HCT116 (cell line): ENCODE measurements around the gene DDX28. TPM values are rescaled to one million over a fixed set of nuclear protein-coding genes. Genes with fewer than 3 reads are reported as not detected.

Experiments
- ATAC-seq: fragments of 200-7000 bp; cut with Tn5 transposase; 2 replicates; pipeline ENCODE4 v1.9.1; 2020; ENCODE audit warnings: mild to moderate bottlenecking, moderate library complexity
- BruUV-seq: library from RNA; stranded (reverse); fragments of 400-500 nt; replicated peaks from 2 replicates; lab custom pipeline; 2021; lab: Mats Ljungman, UMichigan
- CTCF ChIA-PET: fragments of 300-600 bp; sonication (Branson Sonifier 250); formaldehyde crosslinking; loops from one replicate; lab custom pipeline; 2021; ENCODE audit warnings: antibody characterized with exemption; lab: Charles Lee
- POLR2A ChIA-PET: fragments of 300-600, 350-600 bp; sonication (Branson Sonifier 250); formaldehyde crosslinking; loops from one replicate; lab custom pipeline; 2021; ENCODE audit warnings: antibody characterized with exemption; lab: Charles Lee
- RAD21 ChIA-PET, 2 experiments: fragments of 300-600 bp; sonication (Branson Sonifier 250); formaldehyde crosslinking; loops; one replicate each; lab custom pipeline; 2023; ENCODE audit warnings: low total read pairs in 2 of 2; ENCODE audit not compliant: uncharacterized antibody in 2 of 2, unreplicated experiment in 2 of 2, low non-redundant PET in 1 of 2; lab: Charles Lee
- DNase-seq: peaks from one replicate; pipeline ENCODE4 v3.0.0-alpha.2; 2010; ENCODE audit warnings: low read depth, low spot score
- H2AFZ ChIP-seq: fragments of 200-600 bp; shearing (Covaris generic), sonication (generic); 2 replicates; pipeline ENCODE4 v1.6.1; 2017; ENCODE audit warnings: low read depth, mixed run types, mixed read lengths, antibody characterized with exemption, low read length; ENCODE audit not compliant: poor library complexity, severe bottlenecking
- H3K27ac ChIP-seq: 2 replicates; pipeline ENCODE4 v1.5.1; 2012; ENCODE audit warnings: low read depth, low read length
- H3K27me3 ChIP-seq: fragments of 200-600 bp; sonication (generic); 2 replicates; pipeline ENCODE4 v1.6.1; 2016; ENCODE audit warnings: mixed run types, low read length, mixed read lengths; ENCODE audit not compliant: insufficient read depth
- H3K36me3 ChIP-seq, 2 experiments: fragments of 200-500 bp in 1 of 2; fragments of 200-600 bp in 1 of 2; sonication (Bioruptor generic) in 1 of 2; sonication (generic) in 1 of 2; 2 replicates each; pipeline versions ENCODE4 v1.5.1 to v1.6.1; 2014 to 2016; ENCODE audit warnings: low read length in 2 of 2, inconsistent platforms in 1 of 2, mixed read lengths in 1 of 2, mixed run types in 1 of 2; ENCODE audit not compliant: insufficient read depth in 2 of 2, control insufficient read depth in 1 of 2
- H3K4me1 ChIP-seq, 2 experiments: fragments of 200-600 bp in 1 of 2; sonication (generic) in 1 of 2; 2 replicates each; pipeline versions ENCODE4 v1.5.1 to v1.6.1; 2012 to 2017; ENCODE audit warnings: low read length in 2 of 2, inconsistent platforms in 1 of 2, mild to moderate bottlenecking in 1 of 2, mixed read lengths in 1 of 2, mixed run types in 1 of 2, moderate library complexity in 1 of 2; ENCODE audit not compliant: insufficient read depth in 2 of 2, control insufficient read depth in 1 of 2
- H3K4me2 ChIP-seq: fragments of 200-600 bp; sonication (generic); 2 replicates; pipeline ENCODE4 v1.6.1; 2017; ENCODE audit warnings: mixed run types, low read length, mixed read lengths
- H3K4me3 ChIP-seq, 2 experiments: fragments of 200-600 bp in 1 of 2; sonication (generic) in 1 of 2; replicated peaks in 1 of 2; 2 replicates each; pipeline ENCODE4 v1.5.1; 2011 to 2016; ENCODE audit warnings: low read length in 2 of 2, control low read depth in 1 of 2, low read depth in 1 of 2, mild to moderate bottlenecking in 1 of 2, mixed read lengths in 1 of 2, mixed run types in 1 of 2
- H3K79me2 ChIP-seq: fragments of 200-600 bp; sonication (generic); 2 replicates; pipeline ENCODE4 v1.6.1; 2017; ENCODE audit warnings: mild to moderate bottlenecking, mixed run types, low read length, moderate library complexity, mixed read lengths; ENCODE audit not compliant: insufficient read depth
- H3K9ac ChIP-seq: fragments of 200-600 bp; sonication (generic); 2 replicates; pipeline ENCODE4 v1.6.1; 2016; ENCODE audit warnings: low read length, mixed read lengths
- H3K9me2 ChIP-seq: fragments of 200-600 bp; sonication (generic), shearing (Covaris generic); 2 replicates; pipeline ENCODE4 v1.6.1; 2017; ENCODE audit warnings: mixed run types, mild to moderate bottlenecking, moderate library complexity; ENCODE audit not compliant: insufficient read depth
- H3K9me3 ChIP-seq, 2 experiments: fragments of 200-500 bp in 1 of 2; fragments of 200-600 bp in 1 of 2; sonication (Bioruptor generic) in 1 of 2; sonication (generic) in 1 of 2; 2 replicates each; pipeline ENCODE4 v1.6.1; 2014 to 2017; ENCODE audit warnings: low read length in 2 of 2, mixed read lengths in 2 of 2, inconsistent platforms in 1 of 2, low read depth in 1 of 2, mild to moderate bottlenecking in 1 of 2, mixed run types in 1 of 2, moderate library complexity in 1 of 2; ENCODE audit not compliant: control insufficient read depth in 1 of 2, insufficient read depth in 1 of 2
- H4K20me1 ChIP-seq: fragments of 200-600 bp; sonication (generic), shearing (Covaris generic); 2 replicates; pipeline ENCODE4 v1.6.1; 2017; ENCODE audit warnings: mixed run types, mild to moderate bottlenecking, moderate library complexity; ENCODE audit not compliant: insufficient read depth
- CBX3 ChIP-seq: IDR thresholded peaks from 2 replicates; pipeline ENCODE4 v1.6.1; 2012; ENCODE audit warnings: low read depth
- CTCF ChIP-seq, 3 experiments: fragments of 200-600 bp in 1 of 3; sonication (generic) in 1 of 3; IDR thresholded peaks in 2 of 3; conservative IDR thresholded peaks in 1 of 3; 2 replicates each; pipeline ENCODE4 v1.5.1; 2012 to 2017; ENCODE audit warnings: low read depth in 2 of 3, low read length in 2 of 3, antibody characterized with exemption in 1 of 3, borderline replicate concordance in 1 of 3, control low read depth in 1 of 3, mild to moderate bottlenecking in 1 of 3, mixed read lengths in 1 of 3, mixed run types in 1 of 3, moderate library complexity in 1 of 3; ENCODE audit not compliant: insufficient read depth in 1 of 3
- EGR1 ChIP-seq: IDR thresholded peaks from 2 replicates; pipeline ENCODE4 v1.6.1; 2012; ENCODE audit warnings: low read depth
- FOSL1 ChIP-seq: IDR thresholded peaks from 2 replicates; pipeline ENCODE4 v1.6.1; 2012; ENCODE audit warnings: low read depth
- JUND ChIP-seq: IDR thresholded peaks from 2 replicates; pipeline ENCODE4 v1.6.1; 2012
- POLR2A ChIP-seq: IDR thresholded peaks from 2 replicates; pipeline ENCODE4 v1.7.0; 2011; ENCODE audit warnings: borderline replicate concordance; ENCODE audit not compliant: insufficient read depth, insufficient read length; ENCODE audit errors: extremely low read depth
- POLR2AphosphoS5 ChIP-seq: IDR thresholded peaks from 2 replicates; pipeline ENCODE4 v1.6.1; 2011; ENCODE audit warnings: mild to moderate bottlenecking, low read depth, low read length, moderate library complexity
- SIN3A ChIP-seq: IDR thresholded peaks from 2 replicates; pipeline ENCODE4 v1.6.1; 2012; ENCODE audit warnings: low read depth
- SP1 ChIP-seq: IDR thresholded peaks from 2 replicates; pipeline ENCODE4 v1.6.1; 2012; ENCODE audit warnings: low read depth
- SRF ChIP-seq: IDR thresholded peaks from 2 replicates; pipeline ENCODE4 v1.6.1; 2012; ENCODE audit warnings: low read depth
- YY1 ChIP-seq: IDR thresholded peaks from 2 replicates; pipeline ENCODE4 v1.6.1; 2011; ENCODE audit warnings: low read length, low read depth, moderate library complexity, mild to moderate bottlenecking; ENCODE audit not compliant: insufficient replicate concordance; ENCODE audit errors: extremely low read depth
- ZNF274 ChIP-seq: fragments of 200-500 bp; sonication (Bioruptor generic); IDR thresholded peaks from 2 replicates; pipeline ENCODE4 v1.6.1; 2014; ENCODE audit warnings: mild to moderate bottlenecking, low read depth, low read length, inconsistent platforms
- intact Hi-C: fragments of 100-400 bp; cut with micrococcal nuclease; formaldehyde crosslinking; loops from 2 replicates; pipeline ENCODE4 v1.10.0; 2022
- total RNA-seq: library from RNA; stranded (reverse); gene quantifications from one replicate; pipeline ENCODE4 v1.2.1, GENCODE V29; 2021; ENCODE audit not compliant: unreplicated experiment
- TF ChIP-seq, protein P1 (sequence below): IDR thresholded peaks from 2 replicates; pipeline ENCODE4 v1.6.1; 2011; ENCODE audit warnings: mild to moderate bottlenecking, low read length, moderate library complexity; ENCODE audit not compliant: insufficient replicate concordance; ENCODE audit errors: extremely low read depth
- TF ChIP-seq, protein P2 (sequence below): IDR thresholded peaks from 2 replicates; pipeline ENCODE4 v1.6.1; 2012
- TF ChIP-seq, protein P3 (sequence below): IDR thresholded peaks from 2 replicates; pipeline ENCODE4 v1.6.1; 2012; ENCODE audit warnings: low read depth

DDX28 gene
- total RNA-seq, 1 experiment from 2014 or later = 13.8 TPM

DNA sequence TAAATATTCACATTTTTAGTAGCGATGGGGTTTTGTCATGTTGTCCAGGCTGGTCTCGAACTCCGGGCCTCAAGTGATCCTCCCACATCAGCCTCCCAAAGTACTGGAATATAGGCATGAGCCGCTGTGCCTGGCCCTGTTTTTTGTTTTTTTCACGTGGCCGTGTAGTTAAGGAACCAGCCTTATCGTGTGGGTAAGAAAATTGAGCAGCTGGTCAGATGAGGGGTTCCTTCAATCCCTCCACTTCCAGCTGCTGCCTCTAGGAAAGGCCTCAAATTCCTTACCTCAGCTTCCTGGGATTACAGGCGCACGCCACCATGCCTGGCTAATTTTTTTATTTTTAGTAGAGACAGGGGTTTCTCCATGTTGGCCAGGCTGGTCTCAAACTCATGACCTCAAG lies 17.8 kb downstream of the DDX28 start:
- POLR2A ChIA-PET = no interaction called here
- no peaks in the 10 kb centered on the region for H4K20me1 ChIP-seq
- H3K36me3 ChIP-seq = no peaks in the 10 kb centered on the region
- no peak overlapping the region for H3K4me2 ChIP-seq
- RAD21 ChIA-PET = no interaction called here
- no peak overlapping the region for H2AFZ ChIP-seq
- H3K9ac ChIP-seq = no peak overlapping the region
- ATAC-seq = no peak
- H3K27me3 ChIP-seq = no peaks in the 10 kb centered on the region
- no peak for DNase-seq
- no peaks in the 10 kb centered on the region for H3K79me2 ChIP-seq
- CTCF ChIA-PET = no interaction called here
- H3K9me3 ChIP-seq = no peaks in the 10 kb centered on the region
- no peak overlapping the region for H3K27ac ChIP-seq
- intact Hi-C loops = no loop called here
- no peaks in the 10 kb centered on the region for H3K4me1 ChIP-seq
- BruUV-seq = no TSS peak
- no peaks in the 10 kb centered on the region for H3K9me2 ChIP-seq
- no peak overlapping the region for H3K4me3 ChIP-seq
- TF ChIP-seq POLR2AphosphoS5 (no peak), YY1 (no peak), ZNF274 (no peak), CTCF (IDR thresholded peaks at IDR 0.05 in 2 of 3, conservative IDR thresholded peaks at IDR 0.05 in 1 of 3; ENCODE audit: borderline replicate concordance in 1 of 3, insufficient read depth in 1 of 3, low read depth in 2 of 3, low read length in 2 of 3) (no peak), SIN3A (no peak), CBX3 (no peak), POLR2A (no peak), SP1 (no peak), EGR1 (no peak), FOSL1 (no peak), SRF (no peak), JUND (no peak)
- TF ChIP-seq, protein P1, sequence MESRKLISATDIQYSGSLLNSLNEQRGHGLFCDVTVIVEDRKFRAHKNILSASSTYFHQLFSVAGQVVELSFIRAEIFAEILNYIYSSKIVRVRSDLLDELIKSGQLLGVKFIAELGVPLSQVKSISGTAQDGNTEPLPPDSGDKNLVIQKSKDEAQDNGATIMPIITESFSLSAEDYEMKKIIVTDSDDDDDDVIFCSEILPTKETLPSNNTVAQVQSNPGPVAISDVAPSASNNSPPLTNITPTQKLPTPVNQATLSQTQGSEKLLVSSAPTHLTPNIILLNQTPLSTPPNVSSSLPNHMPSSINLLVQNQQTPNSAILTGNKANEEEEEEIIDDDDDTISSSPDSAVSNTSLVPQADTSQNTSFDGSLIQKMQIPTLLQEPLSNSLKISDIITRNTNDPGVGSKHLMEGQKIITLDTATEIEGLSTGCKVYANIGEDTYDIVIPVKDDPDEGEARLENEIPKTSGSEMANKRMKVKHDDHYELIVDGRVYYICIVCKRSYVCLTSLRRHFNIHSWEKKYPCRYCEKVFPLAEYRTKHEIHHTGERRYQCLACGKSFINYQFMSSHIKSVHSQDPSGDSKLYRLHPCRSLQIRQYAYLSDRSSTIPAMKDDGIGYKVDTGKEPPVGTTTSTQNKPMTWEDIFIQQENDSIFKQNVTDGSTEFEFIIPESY = no peak
- TF ChIP-seq, protein P2, sequence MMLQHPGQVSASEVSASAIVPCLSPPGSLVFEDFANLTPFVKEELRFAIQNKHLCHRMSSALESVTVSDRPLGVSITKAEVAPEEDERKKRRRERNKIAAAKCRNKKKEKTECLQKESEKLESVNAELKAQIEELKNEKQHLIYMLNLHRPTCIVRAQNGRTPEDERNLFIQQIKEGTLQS = no peak
- TF ChIP-seq, protein P3, sequence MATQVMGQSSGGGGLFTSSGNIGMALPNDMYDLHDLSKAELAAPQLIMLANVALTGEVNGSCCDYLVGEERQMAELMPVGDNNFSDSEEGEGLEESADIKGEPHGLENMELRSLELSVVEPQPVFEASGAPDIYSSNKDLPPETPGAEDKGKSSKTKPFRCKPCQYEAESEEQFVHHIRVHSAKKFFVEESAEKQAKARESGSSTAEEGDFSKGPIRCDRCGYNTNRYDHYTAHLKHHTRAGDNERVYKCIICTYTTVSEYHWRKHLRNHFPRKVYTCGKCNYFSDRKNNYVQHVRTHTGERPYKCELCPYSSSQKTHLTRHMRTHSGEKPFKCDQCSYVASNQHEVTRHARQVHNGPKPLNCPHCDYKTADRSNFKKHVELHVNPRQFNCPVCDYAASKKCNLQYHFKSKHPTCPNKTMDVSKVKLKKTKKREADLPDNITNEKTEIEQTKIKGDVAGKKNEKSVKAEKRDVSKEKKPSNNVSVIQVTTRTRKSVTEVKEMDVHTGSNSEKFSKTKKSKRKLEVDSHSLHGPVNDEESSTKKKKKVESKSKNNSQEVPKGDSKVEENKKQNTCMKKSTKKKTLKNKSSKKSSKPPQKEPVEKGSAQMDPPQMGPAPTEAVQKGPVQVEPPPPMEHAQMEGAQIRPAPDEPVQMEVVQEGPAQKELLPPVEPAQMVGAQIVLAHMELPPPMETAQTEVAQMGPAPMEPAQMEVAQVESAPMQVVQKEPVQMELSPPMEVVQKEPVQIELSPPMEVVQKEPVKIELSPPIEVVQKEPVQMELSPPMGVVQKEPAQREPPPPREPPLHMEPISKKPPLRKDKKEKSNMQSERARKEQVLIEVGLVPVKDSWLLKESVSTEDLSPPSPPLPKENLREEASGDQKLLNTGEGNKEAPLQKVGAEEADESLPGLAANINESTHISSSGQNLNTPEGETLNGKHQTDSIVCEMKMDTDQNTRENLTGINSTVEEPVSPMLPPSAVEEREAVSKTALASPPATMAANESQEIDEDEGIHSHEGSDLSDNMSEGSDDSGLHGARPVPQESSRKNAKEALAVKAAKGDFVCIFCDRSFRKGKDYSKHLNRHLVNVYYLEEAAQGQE = no peak
